ENCODE data around the gene NALCN.

The NALCN gene

GRCh38 chr13:101267656-101268055, 148.7 kb downstream of the NALCN start:
- no peak for FAIRE-seq

- no peak for FAIRE-seq
These were observed 150.4 kb downstream of the NALCN start for GRCh38 chr13:101265934-101266333.

GRCh38 chr13:101264931-101265330, 151.4 kb downstream of the NALCN start:
- FAIRE-seq = no peak

DNA sequence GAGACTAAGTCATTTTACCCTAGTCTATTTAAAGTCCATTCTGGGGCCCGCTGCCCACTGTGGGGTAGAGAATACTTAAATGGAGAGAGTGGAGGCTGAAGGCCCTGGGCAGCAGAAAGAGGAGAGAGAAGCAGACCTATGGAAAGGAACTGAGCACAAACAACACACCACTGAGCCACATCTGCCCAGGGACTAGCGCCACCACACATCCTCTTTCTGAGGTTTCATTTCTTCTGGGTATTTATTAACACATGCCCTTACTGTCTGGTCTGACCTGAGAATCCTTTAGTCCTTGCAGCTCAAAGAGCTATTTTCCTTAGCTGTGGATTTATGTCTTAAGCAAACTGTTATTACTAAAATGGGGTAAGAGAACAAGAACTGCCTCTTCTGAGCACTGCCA, 154.0 kb downstream of the NALCN start:
- FAIRE-seq = no peak

DNA sequence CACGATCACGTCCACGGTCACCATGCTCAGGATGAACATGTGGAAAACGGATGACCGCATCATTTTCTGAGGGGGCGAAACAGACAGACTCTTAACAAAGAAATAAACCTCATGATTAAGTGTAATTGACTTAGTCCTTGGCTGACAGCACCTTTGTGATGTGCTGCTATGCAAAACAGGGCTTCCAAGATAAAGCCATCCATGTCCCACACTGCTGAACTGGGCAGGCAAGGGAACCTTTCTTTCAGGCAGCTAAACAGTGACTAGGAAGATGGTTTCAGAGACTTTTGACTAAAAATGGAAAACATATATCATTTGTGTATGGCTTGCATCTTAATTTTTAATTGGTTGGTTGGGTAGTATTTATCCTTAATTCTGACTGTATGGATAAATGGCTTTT, 157.8 kb downstream of the NALCN start:
- FAIRE-seq = no peak

GRCh38 chr13:101258071-101258470, 158.2 kb downstream of the NALCN start:
- no peak for FAIRE-seq

DNA sequence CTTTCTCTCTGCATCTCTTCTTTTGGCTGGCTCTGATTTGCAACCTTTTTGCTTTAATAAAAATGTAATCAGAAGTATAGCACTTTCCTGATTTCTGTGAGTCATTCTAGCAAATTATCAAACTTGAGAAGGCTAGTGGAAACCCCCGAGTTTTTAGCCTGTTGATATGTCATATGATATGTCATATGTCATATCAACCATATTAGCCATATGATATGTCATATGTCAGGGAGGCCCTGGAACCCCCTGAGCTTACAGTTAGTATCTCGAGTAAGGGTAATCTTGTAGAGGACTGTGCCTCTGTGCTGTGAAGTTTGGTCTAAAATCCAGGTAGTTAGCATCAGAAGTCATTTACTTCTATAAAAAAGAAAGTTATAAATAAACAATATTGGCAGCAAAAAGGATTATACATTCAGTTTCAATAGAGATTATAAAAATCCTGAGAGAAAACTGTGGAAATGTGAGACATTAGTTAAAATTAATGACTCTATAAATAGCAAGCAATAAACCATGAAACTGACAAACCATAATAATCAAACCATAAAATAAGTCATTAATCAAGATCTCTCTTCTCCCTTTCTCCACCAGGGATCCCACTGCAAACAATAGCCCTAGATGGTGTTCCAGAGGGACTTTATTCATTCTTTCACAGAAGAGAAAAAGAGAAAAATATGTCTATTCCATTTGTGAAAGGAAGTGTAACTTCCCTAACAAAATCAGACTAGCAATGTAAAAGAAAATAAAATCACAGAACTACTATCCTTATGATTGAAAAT, 167.4 kb downstream of the NALCN start:
- FAIRE-seq = no peak

GRCh38 chr13:101242720-101243119, 173.6 kb downstream of the NALCN start:
- no peak for FAIRE-seq

- no peak for FAIRE-seq
These were observed 177.8 kb downstream of the NALCN start for GRCh38 chr13:101238555-101238954.

- no peak for FAIRE-seq
These were observed 184.4 kb downstream of the NALCN start for GRCh38 chr13:101231751-101232428.

GRCh38 chr13:101230271-101230890, 185.9 kb downstream of the NALCN start:
- no peak for FAIRE-seq

DNA sequence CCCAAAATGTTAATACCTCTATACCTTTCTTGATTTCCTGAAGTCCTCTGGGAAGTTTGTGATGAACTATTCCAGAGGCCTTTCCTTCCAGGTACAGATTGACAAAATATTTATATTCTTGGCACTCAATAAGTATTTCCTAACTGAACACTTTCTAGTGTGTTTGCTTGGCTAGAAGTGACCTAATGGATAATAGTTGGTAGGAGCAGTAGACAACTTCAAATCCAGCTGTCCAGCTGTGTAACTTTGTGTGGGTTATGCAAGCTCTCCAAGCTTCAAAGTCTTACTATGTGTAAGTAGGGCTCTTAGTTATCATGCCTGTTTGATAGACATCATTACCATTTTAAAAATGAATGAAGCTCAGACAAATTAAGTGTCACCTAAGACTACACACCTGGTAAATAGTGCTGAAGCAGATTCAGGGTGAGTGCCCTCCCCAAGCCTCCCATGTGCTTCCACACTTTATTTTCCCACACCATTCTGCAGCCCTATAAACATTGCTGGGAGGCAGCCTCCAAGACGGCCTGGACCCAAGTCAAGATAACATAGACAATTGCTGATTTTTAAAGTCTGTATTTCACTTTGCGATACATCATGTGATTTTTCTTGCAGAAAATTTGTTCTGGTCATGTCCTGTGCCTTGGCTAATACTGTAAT, 196.6 kb downstream of the NALCN start:
- FAIRE-seq = no peak

GRCh38 chr13:101218484-101218883, 197.8 kb downstream of the NALCN start:
- no peak for FAIRE-seq

DNA sequence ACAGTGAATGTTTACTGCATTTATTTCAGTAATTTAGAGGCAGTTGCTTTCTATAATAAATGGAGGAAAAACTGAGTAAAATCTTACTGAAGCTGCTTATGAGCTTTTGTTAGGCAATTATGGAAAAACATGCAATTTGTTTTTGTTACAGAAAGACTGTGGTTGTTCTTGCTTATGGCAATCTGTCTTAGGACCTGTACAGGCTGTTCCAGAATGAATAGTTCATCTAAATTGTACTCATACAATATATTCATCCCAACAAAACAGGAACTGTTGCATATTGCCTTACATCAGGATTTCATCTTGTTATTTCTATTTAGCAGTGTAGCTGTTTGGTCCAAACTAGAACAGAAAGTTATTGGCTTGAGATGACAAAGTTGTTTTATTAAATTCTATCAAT, 199.2 kb downstream of the NALCN start:
- no peak for FAIRE-seq

- FAIRE-seq = no peak
These were observed 205.0 kb downstream of the NALCN start for GRCh38 chr13:101211261-101211660.

DNA sequence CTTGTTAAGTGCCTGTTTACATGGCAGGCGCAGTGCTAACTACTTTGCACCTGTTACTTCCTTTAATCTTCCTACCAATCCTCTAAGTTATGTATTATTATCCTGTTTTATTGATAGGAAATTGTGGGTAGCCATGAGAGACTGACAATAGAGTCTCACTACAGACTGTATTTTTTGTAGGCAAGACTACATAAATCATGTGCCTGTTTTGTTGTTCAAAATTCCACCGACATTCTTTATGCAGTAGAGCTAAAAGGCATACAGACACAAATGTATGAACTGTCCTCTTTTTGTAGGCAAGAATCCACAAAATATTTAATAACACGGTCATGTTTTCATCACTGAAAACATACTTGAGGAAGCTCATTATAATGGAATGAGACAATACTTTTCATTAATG, 205.5 kb downstream of the NALCN start:
- FAIRE-seq = no peak

DNA sequence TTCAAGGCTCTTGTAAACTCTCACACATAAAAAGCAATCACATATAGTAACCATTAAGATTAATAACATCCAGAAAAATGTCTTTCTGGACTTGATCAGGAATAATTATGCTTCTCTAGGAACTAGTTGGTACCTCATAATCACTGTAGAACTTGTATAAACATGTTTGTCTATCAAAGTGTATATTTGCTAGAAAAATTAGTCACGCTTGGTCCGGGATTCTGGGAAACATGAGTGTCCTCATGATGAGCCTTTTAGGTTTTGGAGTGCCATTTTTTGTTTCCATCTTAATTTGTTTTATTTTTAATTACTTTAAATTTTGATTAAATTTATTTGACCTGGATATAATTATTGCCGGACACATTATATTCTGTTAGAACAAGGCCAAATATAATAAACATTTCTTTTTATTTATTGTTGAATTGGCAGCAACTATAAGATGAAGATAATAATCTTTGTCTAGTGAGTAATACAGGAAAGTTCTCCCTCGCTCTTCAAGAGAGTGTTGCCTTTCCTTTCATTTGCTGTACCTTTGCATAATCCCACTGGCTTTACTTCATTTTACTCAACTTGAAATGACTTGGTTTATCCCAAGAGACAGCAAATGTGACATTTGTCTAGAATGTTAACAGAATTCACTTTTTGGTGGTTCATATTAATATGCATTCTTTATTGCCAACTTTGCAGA, 207.0 kb downstream of the NALCN start:
- FAIRE-seq = no peak

DNA sequence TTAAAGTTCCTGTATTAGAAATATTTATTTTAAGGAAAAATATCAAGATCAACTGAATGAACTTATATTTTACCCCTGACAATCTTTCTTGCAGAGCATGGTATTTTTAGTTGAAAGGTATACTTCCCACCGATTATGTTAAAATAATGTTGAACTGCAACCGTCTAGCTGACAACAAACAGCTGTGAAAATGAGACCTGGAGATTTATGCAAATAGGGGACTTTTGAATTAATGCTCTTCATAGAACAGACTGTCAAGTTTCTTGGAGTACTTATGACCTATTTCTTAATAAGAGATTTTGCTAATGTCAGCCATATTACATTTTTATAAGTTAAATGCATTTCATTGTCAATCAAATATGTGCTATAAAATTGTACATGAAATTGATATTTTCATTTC, 210.9 kb downstream of the NALCN start:
- no peak for FAIRE-seq

DNA sequence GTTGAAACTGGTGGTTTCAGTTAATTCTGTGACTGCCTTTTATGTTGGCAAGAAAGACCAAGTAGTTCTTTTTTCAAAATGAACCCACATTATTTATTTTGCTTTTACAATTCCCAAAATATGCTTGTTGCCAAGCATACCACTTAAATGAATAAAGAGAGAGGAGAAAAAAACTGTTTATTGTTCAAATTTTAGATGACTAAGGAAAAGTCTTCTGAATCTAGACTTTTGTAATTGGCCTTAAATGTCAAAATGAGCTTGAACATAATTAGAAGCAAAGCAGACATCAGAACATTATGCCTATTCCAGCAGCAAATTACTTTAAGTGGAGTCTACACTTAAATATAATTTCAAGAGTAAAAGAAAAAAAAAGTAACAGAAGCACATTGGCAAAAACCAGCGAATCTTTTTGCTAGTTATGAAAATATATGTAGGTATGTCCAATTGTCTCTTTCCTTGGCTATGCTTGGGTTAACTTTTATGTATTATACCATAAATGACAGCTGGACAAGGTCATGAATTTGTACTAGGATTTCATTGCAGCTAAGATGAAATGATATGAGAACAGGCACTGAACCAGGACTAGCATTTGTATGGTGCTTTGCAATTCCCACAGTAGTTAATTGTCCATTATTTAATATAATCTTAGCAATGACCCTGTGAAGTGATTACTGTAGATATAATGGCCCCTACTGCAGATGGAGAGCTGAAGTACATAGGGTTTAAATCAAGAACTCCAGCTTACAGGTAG, 211.9 kb downstream of the NALCN start:
- no peak for FAIRE-seq

- no peak for FAIRE-seq
These were observed 213.7 kb downstream of the NALCN start for GRCh38 chr13:101202590-101202989.

DNA sequence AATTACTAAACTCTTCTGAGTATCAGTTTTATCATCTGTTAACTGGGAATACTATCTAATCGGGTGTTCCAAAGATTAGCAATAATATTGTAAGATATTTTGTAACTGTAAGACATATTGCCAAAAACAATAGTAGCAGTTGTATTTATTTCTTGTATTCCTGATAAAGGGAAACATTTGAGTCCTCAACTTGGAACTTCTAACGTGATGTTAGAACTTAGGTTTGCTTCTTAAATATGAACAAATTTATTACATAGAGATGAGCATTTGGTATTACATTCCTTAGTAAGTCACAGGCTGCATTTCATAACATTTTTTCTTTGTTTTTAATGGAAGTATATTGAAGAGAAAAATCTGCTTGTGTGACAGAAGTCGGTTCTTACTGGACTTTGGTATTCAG, 225.3 kb downstream of the NALCN start:
- FAIRE-seq = no peak

GRCh38 chr13:101190337-101190736, 226.0 kb downstream of the NALCN start:
- no peak for FAIRE-seq
